SK-N-SH treated with all-trans-retinoic acid at 6 μM for 48 hours (cell line): ENCODE data around the gene AGRP.

Source experiments
- ATAC-seq: fragments of 200-7000 bp; cut with Tn5 transposase; 3 replicates; pipeline ENCODE4 v1.9.1; 2020; ENCODE audit warnings: mild to moderate bottlenecking, moderate library complexity
- BACH2 ChIP-seq: fragments of 250-450 bp; sonication (Bioruptor Pico); IDR thresholded peaks from 2 replicates; pipeline ENCODE4 v1.9.0; 2021; ENCODE audit warnings: mild to moderate bottlenecking, borderline replicate concordance
- CSDC2 ChIP-seq: fragments of 250-450 bp; sonication (Bioruptor Pico); IDR thresholded peaks from 2 replicates; pipeline ENCODE4 v1.5.0; 2020; ENCODE audit warnings: mild to moderate bottlenecking, moderate library complexity
- GLIS3 ChIP-seq: fragments of 250-450 bp; sonication (Bioruptor Pico); IDR thresholded peaks from 2 replicates; pipeline ENCODE4 v1.5.0; 2020; ENCODE audit warnings: mild to moderate bottlenecking, moderate library complexity
- ISL1 ChIP-seq: fragments of 250-450 bp; sonication (Bioruptor Pico); IDR thresholded peaks from 2 replicates; pipeline ENCODE4 v2.1.2; 2022; ENCODE audit warnings: mild to moderate bottlenecking, moderate library complexity
- OSR1 ChIP-seq: fragments of 250-450 bp; sonication (Bioruptor Pico); IDR thresholded peaks from 2 replicates; pipeline ENCODE4 v1.8.0; 2022; ENCODE audit warnings: moderate library complexity, mild to moderate bottlenecking, inconsistent platforms
- PPARA ChIP-seq: fragments of 250-450 bp; sonication (Bioruptor Pico); IDR thresholded peaks from 2 replicates; pipeline ENCODE4 v1.5.0; 2020; ENCODE audit warnings: mild to moderate bottlenecking, borderline replicate concordance
- SNAI2 ChIP-seq: fragments of 250-450 bp; sonication (Bioruptor Pico); IDR thresholded peaks from 2 replicates; pipeline ENCODE4 v1.5.0; 2020; ENCODE audit warnings: mild to moderate bottlenecking, moderate library complexity
- TCF4 ChIP-seq: fragments of 250-450 bp; sonication (Bioruptor Pico); IDR thresholded peaks from 2 replicates; pipeline ENCODE4 v1.8.0; 2021; ENCODE audit warnings: mild to moderate bottlenecking, moderate library complexity, borderline replicate concordance
- TOX ChIP-seq: fragments of 250-450 bp; sonication (Bioruptor Pico); IDR thresholded peaks from 2 replicates; pipeline ENCODE4 v1.8.0; 2021; ENCODE audit warnings: mild to moderate bottlenecking, moderate library complexity, borderline replicate concordance
- ZC3H10 ChIP-seq: fragments of 250-450 bp; sonication (Bioruptor Pico); IDR thresholded peaks from 2 replicates; pipeline ENCODE4 v1.5.1; 2021; ENCODE audit warnings: mild to moderate bottlenecking, moderate library complexity
- ZFP3 ChIP-seq: fragments of 250-450 bp; sonication (Bioruptor Pico); IDR thresholded peaks from 2 replicates; pipeline ENCODE4 v1.5.0; 2020; ENCODE audit warnings: mild to moderate bottlenecking, moderate library complexity
- ZFP30 ChIP-seq: fragments of 450-650 bp; formaldehyde crosslinking; IDR thresholded peaks from 2 replicates; pipeline ENCODE4 v1.5.0; 2022; ENCODE audit warnings: mild to moderate bottlenecking, moderate library complexity
- ZNF565 ChIP-seq: fragments of 450-650 bp; formaldehyde crosslinking; conservative IDR thresholded peaks from 2 replicates; pipeline ENCODE4 v1.5.0; 2020; ENCODE audit warnings: low read depth, mild to moderate bottlenecking, moderate library complexity
- ZNF70 ChIP-seq: fragments of 450-650 bp; formaldehyde crosslinking; IDR thresholded peaks from 2 replicates; pipeline ENCODE4 v1.5.0; 2020; ENCODE audit warnings: mild to moderate bottlenecking, moderate library complexity
- ZNF8 ChIP-seq: fragments of 450-650 bp; formaldehyde crosslinking; IDR thresholded peaks from 2 replicates; pipeline ENCODE4 v1.5.0; 2020; ENCODE audit warnings: mild to moderate bottlenecking, moderate library complexity
- TF ChIP-seq, protein P1 (sequence below): fragments of 250-450 bp; sonication (Bioruptor Pico); IDR thresholded peaks from 2 replicates; pipeline ENCODE4 v1.5.0; 2020; ENCODE audit warnings: mild to moderate bottlenecking, moderate library complexity
- TF ChIP-seq, protein P2 (sequence below): fragments of 250-450 bp; sonication (Bioruptor Pico); IDR thresholded peaks from 2 replicates; pipeline ENCODE4 v1.8.0; 2021; ENCODE audit warnings: low read depth, mild to moderate bottlenecking, moderate library complexity, borderline replicate concordance
- TF ChIP-seq, protein P3 (sequence below): fragments of 250-450 bp; sonication (Bioruptor Pico); IDR thresholded peaks from 2 replicates; pipeline ENCODE4 v1.5.1; 2021; ENCODE audit warnings: mild to moderate bottlenecking, moderate library complexity
- TF ChIP-seq, protein P4 (sequence below): fragments of 250-450 bp; sonication (Bioruptor Pico); IDR thresholded peaks from 2 replicates; pipeline ENCODE4 v1.8.0; 2020; ENCODE audit warnings: mild to moderate bottlenecking, moderate library complexity, borderline replicate concordance

Gene AGRP

DNA sequence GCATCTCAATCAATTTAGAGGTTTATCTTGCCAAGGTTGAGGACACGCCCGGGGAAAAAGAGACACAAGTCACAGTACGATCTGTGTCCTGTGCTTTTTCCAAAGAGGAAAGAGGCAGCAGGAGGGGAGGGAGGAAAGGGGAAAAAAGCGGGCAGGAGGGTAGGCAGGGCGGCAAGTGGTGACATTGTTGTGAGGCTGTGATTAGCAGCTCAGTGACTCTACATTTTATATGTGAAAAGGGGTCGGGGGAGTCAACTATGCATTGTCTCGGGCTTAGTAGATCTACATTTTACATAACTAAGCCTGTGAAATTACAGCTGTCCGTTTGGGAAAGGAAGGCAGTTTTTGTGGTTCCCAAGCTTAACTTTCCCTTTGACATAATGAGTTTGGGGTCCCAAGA, 23.1 kb upstream of the AGRP start:
- ATAC-seq = no peak

DNA sequence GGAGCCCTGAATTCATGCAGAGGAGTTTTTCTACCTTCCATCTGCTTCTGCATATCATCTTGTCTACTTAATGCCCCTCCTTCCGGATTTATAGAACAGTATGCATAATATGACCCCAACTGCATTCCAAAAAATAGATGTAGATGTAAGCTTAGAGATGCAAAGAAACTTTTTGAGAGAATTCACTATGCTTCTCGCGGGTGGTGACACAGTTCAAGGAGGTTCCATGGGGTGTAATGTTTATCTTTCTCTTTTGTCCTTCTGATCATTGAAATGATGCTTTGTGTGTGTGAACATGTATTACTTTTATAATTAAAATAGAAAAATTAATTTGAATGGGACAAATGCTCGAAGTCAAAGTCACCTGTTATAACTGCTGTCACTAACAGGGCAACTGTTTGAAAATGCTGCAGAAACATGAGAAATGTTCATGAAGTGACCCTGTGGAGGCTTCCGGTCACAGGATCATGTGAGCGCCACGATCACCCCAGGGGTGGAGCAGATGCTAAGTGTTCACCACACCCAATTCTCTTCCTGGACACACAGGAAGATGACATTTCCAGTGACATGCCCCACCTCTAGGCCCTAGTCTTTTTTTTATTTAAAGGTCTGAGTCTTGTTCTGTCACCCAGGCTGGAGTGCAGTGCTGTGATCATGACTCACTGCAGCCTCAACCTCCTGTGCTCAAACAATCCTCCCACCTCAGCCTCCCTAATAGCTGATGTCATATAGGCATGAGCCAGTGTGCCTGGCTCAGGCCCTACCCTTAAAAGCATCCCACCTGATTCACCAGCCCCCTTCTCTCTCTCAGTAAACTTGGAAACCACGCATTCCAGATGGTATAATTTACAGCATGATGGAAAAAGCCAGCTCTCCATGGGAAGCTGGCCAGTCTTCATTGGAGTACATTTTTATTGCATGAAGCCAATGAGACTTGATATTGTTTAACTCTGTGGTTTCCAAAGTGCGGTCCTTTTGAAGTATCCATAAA, 21.0 kb upstream of the AGRP start:
- TF ChIP-seq ZC3H10 (CRISPR knock-in tag) = no peak
- TF ChIP-seq ZNF8 (CRISPR knock-in tag) = no peak
- TF ChIP-seq, protein P1, sequence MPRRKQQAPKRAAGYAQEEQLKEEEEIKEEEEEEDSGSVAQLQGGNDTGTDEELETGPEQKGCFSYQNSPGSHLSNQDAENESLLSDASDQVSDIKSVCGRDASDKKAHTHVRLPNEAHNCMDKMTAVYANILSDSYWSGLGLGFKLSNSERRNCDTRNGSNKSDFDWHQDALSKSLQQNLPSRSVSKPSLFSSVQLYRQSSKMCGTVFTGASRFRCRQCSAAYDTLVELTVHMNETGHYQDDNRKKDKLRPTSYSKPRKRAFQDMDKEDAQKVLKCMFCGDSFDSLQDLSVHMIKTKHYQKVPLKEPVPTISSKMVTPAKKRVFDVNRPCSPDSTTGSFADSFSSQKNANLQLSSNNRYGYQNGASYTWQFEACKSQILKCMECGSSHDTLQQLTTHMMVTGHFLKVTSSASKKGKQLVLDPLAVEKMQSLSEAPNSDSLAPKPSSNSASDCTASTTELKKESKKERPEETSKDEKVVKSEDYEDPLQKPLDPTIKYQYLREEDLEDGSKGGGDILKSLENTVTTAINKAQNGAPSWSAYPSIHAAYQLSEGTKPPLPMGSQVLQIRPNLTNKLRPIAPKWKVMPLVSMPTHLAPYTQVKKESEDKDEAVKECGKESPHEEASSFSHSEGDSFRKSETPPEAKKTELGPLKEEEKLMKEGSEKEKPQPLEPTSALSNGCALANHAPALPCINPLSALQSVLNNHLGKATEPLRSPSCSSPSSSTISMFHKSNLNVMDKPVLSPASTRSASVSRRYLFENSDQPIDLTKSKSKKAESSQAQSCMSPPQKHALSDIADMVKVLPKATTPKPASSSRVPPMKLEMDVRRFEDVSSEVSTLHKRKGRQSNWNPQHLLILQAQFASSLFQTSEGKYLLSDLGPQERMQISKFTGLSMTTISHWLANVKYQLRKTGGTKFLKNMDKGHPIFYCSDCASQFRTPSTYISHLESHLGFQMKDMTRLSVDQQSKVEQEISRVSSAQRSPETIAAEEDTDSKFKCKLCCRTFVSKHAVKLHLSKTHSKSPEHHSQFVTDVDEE = no peak
- no peak for TF ChIP-seq BACH2 (CRISPR knock-in tag)
- TF ChIP-seq, protein P2, sequence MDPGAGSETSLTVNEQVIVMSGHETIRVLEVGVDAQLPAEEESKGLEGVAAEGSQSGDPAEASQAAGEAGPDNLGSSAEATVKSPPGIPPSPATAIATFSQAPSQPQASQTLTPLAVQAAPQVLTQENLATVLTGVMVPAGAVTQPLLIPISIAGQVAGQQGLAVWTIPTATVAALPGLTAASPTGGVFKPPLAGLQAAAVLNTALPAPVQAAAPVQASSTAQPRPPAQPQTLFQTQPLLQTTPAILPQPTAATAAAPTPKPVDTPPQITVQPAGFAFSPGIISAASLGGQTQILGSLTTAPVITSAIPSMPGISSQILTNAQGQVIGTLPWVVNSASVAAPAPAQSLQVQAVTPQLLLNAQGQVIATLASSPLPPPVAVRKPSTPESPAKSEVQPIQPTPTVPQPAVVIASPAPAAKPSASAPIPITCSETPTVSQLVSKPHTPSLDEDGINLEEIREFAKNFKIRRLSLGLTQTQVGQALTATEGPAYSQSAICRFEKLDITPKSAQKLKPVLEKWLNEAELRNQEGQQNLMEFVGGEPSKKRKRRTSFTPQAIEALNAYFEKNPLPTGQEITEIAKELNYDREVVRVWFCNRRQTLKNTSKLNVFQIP = no peak
- TF ChIP-seq, all 23 proteins: peak for 0
- no peak for ATAC-seq

More for the DNA sequence above, 23.1 kb upstream of the AGRP start:
- no peak for TF ChIP-seq SNAI2 (CRISPR knock-in tag)
- no peak for TF ChIP-seq PPARA (CRISPR knock-in tag)
- no peak for TF ChIP-seq ZFP3 (CRISPR knock-in tag)
- no peak for TF ChIP-seq ZNF70
- no peak for TF ChIP-seq OSR1 (CRISPR knock-in tag)
- TF ChIP-seq, protein P1 = no peak
- TF ChIP-seq TCF4 = no peak
- no peak for TF ChIP-seq CSDC2 (CRISPR knock-in tag)
- TF ChIP-seq TOX = no peak
- no peak for TF ChIP-seq BACH2 (CRISPR knock-in tag)
- TF ChIP-seq, protein P3, sequence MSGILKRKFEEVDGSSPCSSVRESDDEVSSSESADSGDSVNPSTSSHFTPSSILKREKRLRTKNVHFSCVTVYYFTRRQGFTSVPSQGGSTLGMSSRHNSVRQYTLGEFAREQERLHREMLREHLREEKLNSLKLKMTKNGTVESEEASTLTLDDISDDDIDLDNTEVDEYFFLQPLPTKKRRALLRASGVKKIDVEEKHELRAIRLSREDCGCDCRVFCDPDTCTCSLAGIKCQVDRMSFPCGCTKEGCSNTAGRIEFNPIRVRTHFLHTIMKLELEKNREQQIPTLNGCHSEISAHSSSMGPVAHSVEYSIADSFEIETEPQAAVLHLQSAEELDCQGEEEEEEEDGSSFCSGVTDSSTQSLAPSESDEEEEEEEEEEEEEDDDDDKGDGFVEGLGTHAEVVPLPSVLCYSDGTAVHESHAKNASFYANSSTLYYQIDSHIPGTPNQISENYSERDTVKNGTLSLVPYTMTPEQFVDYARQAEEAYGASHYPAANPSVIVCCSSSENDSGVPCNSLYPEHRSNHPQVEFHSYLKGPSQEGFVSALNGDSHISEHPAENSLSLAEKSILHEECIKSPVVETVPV (CRISPR knock-in tag) = no peak
- TF ChIP-seq ISL1 (CRISPR knock-in tag) = no peak
- no peak for TF ChIP-seq GLIS3

DNA sequence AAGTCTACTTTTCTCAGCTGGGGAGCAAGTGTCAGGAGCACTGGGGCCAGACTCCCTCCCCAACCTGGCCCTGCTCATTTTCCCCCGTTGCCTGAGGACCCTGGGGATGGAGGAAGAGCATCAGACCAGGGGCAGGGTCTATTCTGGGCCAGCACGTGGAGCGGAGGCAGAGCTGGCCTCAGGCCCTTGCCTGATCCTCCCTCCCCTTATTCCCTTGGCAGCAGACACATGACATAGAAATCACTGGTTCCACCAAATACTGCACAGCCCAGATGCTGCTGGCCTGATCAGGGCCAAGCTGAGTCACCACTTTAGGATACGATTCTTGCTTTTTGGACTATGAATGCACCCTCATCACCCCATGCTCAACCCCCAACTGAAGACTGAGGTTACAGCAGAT, 15.8 kb upstream of the AGRP start:
- ATAC-seq = no peak
- TF ChIP-seq, protein P2 = no peak
- TF ChIP-seq ZNF565 (CRISPR knock-in tag) (no peak), ZFP30 (no peak), ZFP3 (CRISPR knock-in tag) (no peak), CSDC2 (CRISPR knock-in tag) (no peak), PPARA (CRISPR knock-in tag) (no peak)
- TF ChIP-seq, protein P1 = no peak
- TF ChIP-seq, protein P4, sequence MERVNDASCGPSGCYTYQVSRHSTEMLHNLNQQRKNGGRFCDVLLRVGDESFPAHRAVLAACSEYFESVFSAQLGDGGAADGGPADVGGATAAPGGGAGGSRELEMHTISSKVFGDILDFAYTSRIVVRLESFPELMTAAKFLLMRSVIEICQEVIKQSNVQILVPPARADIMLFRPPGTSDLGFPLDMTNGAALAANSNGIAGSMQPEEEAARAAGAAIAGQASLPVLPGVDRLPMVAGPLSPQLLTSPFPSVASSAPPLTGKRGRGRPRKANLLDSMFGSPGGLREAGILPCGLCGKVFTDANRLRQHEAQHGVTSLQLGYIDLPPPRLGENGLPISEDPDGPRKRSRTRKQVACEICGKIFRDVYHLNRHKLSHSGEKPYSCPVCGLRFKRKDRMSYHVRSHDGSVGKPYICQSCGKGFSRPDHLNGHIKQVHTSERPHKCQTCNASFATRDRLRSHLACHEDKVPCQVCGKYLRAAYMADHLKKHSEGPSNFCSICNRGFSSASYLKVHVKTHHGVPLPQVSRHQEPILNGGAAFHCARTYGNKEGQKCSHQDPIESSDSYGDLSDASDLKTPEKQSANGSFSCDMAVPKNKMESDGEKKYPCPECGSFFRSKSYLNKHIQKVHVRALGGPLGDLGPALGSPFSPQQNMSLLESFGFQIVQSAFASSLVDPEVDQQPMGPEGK (CRISPR knock-in tag) = no peak
